Endodermal cell (in vitro differentiated cells): ENCODE measurements around the gene NEGR1. TPM values are rescaled to one million over a fixed set of nuclear protein-coding genes. Genes with fewer than 3 reads are reported as not detected.

Source experiments
- DNase-seq: peaks from one replicate; pipeline ENCODE4 v3.0.0-alpha.2; 2017
- H3K27ac ChIP-seq: 2 replicates; pipeline ENCODE4 v1.5.1; 2013; ENCODE audit warnings: mild to moderate bottlenecking, low read depth, low read length, moderate library complexity
- H3K27me3 ChIP-seq: 2 replicates; pipeline ENCODE4 v1.6.1; 2013; ENCODE audit warnings: mild to moderate bottlenecking, low read length, moderate library complexity; ENCODE audit not compliant: insufficient read depth, control insufficient read depth, poor library complexity, severe bottlenecking
- H3K36me3 ChIP-seq: 2 replicates; pipeline ENCODE4 v1.7.0; 2013; ENCODE audit warnings: mild to moderate bottlenecking, low read length, moderate library complexity; ENCODE audit not compliant: control insufficient read depth, insufficient read depth
- H3K4me1 ChIP-seq: one replicate; pipeline ENCODE4 v1.7.0; 2013; ENCODE audit warnings: low read length; ENCODE audit not compliant: control insufficient read depth, insufficient read depth
- H3K4me3 ChIP-seq: 2 replicates; pipeline ENCODE4 v1.5.1; 2013; ENCODE audit warnings: mild to moderate bottlenecking, low read length, moderate library complexity
- H3K9ac ChIP-seq: 2 replicates; pipeline ENCODE4 v1.6.1; 2013; ENCODE audit warnings: mild to moderate bottlenecking, low read length, moderate library complexity; ENCODE audit not compliant: poor library complexity, severe bottlenecking; ENCODE audit errors: extremely low read depth
- H3K9me3 ChIP-seq: 2 replicates; pipeline ENCODE4 v1.6.1; 2013; ENCODE audit warnings: mild to moderate bottlenecking, low read length, moderate library complexity; ENCODE audit not compliant: control insufficient read depth
- H3K27ac Mint-ChIP-seq: 2 replicates; pipeline ENCODE4 v1.8.0; 2020; ENCODE audit warnings: mixed read lengths
- H3K27me3 Mint-ChIP-seq: 2 replicates; pipeline ENCODE4 v1.8.0; 2021; ENCODE audit warnings: mild to moderate bottlenecking, mixed read lengths; ENCODE audit not compliant: insufficient read depth
- H3K36me3 Mint-ChIP-seq: 2 replicates; pipeline ENCODE4 v1.8.0; 2020; ENCODE audit warnings: low read depth, mixed read lengths
- H3K4me1 Mint-ChIP-seq: 2 replicates; pipeline ENCODE4 v1.8.0; 2020; ENCODE audit warnings: mixed read lengths
- H3K4me3 Mint-ChIP-seq: 2 replicates; pipeline ENCODE4 v1.8.0; 2020; ENCODE audit warnings: mild to moderate bottlenecking, moderate library complexity, mixed read lengths
- H3K9me3 Mint-ChIP-seq: 2 replicates; pipeline ENCODE4 v1.8.0; 2020; ENCODE audit warnings: mild to moderate bottlenecking, mixed read lengths
- WGBS, 2 experiments: methylation state at CpG; one replicate each; pipeline versions ENCODE4 v1.1.5 to v1.1.7; 2013; ENCODE audit warnings: missing lambda C conversion rate in 2 of 2, mixed read lengths in 1 of 2; ENCODE audit not compliant: insufficient coverage in 1 of 2, insufficient read length in 1 of 2; 5-methylcytosine and 5-hydroxymethylcytosine counted together
- total RNA-seq, 2 donors: library from RNA; stranded (reverse); fragmentation: NEBNext Ultra II Directional in 1 of 2; extraction: Animal tissue kit (Norgen Biotek cat#: 25700) in 1 of 2; gene quantifications; 2 replicates in 1 of 2; 3 replicates in 1 of 2; pipeline ENCODE4 v1.2.1, GENCODE V29; 2021
- TF ChIP-seq, protein P1 (sequence below): fragments of 200-600 bp; sonication (generic); conservative IDR thresholded peaks from 2 replicates; pipeline ENCODE4 v1.5.0; 2021; ENCODE audit warnings: antibody characterized with exemption, mild to moderate bottlenecking

NEGR1 gene
- total RNA-seq, 2 donors from 2014 or later, result 1.5 to 2.1 TPM

DNA sequence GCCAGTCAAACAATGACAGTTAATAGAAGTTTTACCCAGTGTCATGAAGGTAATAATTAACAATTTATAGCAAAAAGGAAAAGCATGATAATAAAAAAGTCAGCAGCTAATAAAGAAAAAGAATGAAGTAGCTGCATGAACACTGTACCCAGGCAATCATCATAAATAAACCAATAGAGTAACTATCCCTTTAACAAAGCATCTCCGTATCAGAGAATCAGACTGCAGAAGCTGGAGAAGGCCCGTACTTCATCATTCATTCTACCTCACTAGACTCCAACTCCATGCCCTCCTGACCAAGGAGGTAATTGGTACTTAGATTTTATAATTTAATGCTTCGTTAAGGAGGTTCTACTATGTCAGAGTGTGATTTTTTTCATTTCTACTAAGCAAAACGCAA, 140.5 kb downstream of the NEGR1 start:
- 89% methylated on average over 4 of the region's 4 CpGs; no CpG with 5 or more reads in 1 of the 2 experiments for WGBS, 2 experiments
- H3K27ac ChIP-seq, result no peak overlapping the region

DNA sequence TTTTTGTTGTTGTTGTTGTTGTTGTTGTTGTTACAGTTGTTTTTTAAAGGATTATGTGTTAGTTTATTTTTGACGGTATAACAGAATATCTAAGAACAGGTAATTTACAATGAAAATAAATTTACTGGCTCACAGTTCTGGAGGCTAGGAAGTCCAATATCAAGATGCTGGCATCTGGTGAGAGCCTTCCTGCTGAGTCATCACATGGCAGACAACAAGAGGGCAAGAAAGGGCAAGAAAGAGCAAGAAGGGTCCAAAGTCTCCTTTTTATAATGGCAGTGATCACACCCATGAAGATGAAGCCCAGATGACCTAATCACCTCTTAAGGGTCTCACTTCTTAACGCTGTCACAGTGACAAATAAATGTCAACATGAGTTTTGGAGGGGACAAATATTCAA, 142.1 kb downstream of the NEGR1 start:
- no peak overlapping the region for H3K4me3 ChIP-seq
- no peak overlapping the region for H3K27ac ChIP-seq
- H3K27me3 Mint-ChIP-seq, result no peaks in the 10 kb centered on the region
- no peak for DNase-seq
- TF ChIP-seq, protein P1, sequence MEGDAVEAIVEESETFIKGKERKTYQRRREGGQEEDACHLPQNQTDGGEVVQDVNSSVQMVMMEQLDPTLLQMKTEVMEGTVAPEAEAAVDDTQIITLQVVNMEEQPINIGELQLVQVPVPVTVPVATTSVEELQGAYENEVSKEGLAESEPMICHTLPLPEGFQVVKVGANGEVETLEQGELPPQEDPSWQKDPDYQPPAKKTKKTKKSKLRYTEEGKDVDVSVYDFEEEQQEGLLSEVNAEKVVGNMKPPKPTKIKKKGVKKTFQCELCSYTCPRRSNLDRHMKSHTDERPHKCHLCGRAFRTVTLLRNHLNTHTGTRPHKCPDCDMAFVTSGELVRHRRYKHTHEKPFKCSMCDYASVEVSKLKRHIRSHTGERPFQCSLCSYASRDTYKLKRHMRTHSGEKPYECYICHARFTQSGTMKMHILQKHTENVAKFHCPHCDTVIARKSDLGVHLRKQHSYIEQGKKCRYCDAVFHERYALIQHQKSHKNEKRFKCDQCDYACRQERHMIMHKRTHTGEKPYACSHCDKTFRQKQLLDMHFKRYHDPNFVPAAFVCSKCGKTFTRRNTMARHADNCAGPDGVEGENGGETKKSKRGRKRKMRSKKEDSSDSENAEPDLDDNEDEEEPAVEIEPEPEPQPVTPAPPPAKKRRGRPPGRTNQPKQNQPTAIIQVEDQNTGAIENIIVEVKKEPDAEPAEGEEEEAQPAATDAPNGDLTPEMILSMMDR, result no peak
- no peak overlapping the region for H3K9ac ChIP-seq
- WGBS, 2 experiments, result 83 to 94% methylated on average over 1 to 2 of the region's 2 CpGs
- H3K27ac Mint-ChIP-seq, result no peak overlapping the region
- no peaks in the 10 kb centered on the region for H3K4me1 ChIP-seq
- no peaks in the 10 kb centered on the region for H3K9me3 ChIP-seq
- H3K9me3 Mint-ChIP-seq, result peaks cover 18% of the 10 kb centered on the region
- H3K4me1 Mint-ChIP-seq, result no peaks in the 10 kb centered on the region
- peaks cover 3% of the 10 kb centered on the region for H3K36me3 Mint-ChIP-seq
- H3K36me3 ChIP-seq, result no peaks in the 10 kb centered on the region
- no peak overlapping the region for H3K4me3 Mint-ChIP-seq
- H3K27me3 ChIP-seq, result no peaks in the 10 kb centered on the region

More for the DNA sequence above, 140.5 kb downstream of the NEGR1 start:
- H3K9me3 Mint-ChIP-seq, result peaks cover 10% of the 10 kb centered on the region
- Histone ChIP-seq H3K36me3 (no peaks in the 10 kb centered on the region), H3K9ac (no peak overlapping the region), H3K27me3 (no peaks in the 10 kb centered on the region), H3K9me3 (no peaks in the 10 kb centered on the region), H3K4me3 (no peak overlapping the region), H3K4me1 (peaks cover 3% of the 10 kb centered on the region)
- no peak overlapping the region for H3K4me3 Mint-ChIP-seq
- H3K27ac Mint-ChIP-seq, result no peak overlapping the region
- H3K27me3 Mint-ChIP-seq, result no peaks in the 10 kb centered on the region
- TF ChIP-seq, protein P1, result no peak
- DNase-seq, result no peak
- peaks cover 10% of the 10 kb centered on the region for H3K4me1 Mint-ChIP-seq
- peaks cover 1% of the 10 kb centered on the region for H3K36me3 Mint-ChIP-seq

DNA sequence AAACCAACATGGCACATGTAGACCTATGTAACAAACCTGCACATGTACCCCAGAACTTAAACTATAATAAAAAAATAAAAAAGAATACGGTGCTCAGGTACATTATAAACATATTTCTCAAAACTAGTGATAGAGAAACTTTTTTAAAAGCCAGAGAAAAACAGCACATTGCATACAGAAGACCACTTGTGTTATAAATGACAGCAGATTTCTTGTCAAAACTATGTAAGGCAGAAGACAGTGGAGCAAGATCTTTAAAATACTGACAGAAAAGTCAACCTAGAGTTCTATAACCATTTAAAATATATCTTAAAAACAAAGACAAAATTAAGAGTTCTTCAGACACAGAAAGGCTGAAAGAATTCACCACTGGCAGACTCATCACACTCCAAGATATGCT, 144.7 kb downstream of the NEGR1 start:
- no peak for DNase-seq
- H3K9ac ChIP-seq, result no peak overlapping the region
- H3K4me1 ChIP-seq, result no peaks in the 10 kb centered on the region
- no peaks in the 10 kb centered on the region for H3K4me1 Mint-ChIP-seq
- H3K27me3 Mint-ChIP-seq, result no peaks in the 10 kb centered on the region
- H3K4me3 Mint-ChIP-seq, result no peak overlapping the region
- H3K27ac ChIP-seq, result no peak overlapping the region
- peaks cover 3% of the 10 kb centered on the region for H3K36me3 Mint-ChIP-seq
- TF ChIP-seq, protein P1, result no peak
- no peaks in the 10 kb centered on the region for H3K27me3 ChIP-seq
- H3K9me3 ChIP-seq, result no peaks in the 10 kb centered on the region
- no peaks in the 10 kb centered on the region for H3K36me3 ChIP-seq
- no peak overlapping the region for H3K4me3 ChIP-seq
- WGBS, 2 experiments, result no CpG with 5 or more reads among the region's 1 CpG
- peaks cover 18% of the 10 kb centered on the region for H3K9me3 Mint-ChIP-seq
- H3K27ac Mint-ChIP-seq, result no peak overlapping the region
